ENCODE results near the gene EGFLAM. TPM values are rescaled to one million over a fixed set of nuclear protein-coding genes. Genes with fewer than 3 reads are reported as not detected.

EGFLAM gene
- total and polyA plus RNA-seq, 9 of the 15 experiments (the other 6 are each of a cell fraction or from before 2014, with no cell fraction given): 0.09 to 2.5 (median 1.0) TPM

- no peaks in the 10 kb centered on the region for H3K79me2 ChIP-seq (ENCODE audit: control insufficient read depth, insufficient read depth, low read length)
- ChIA-PET CTCF (ENCODE audit: low intra/inter-chr PET ratio) (no interaction called here), POLR2A (no interaction called here)
- no peak overlapping the region for H2AFZ ChIP-seq (ENCODE audit: low read depth, low read length)
- H3K9me1 ChIP-seq (ENCODE audit: control insufficient read depth, insufficient read depth, low read length): no peaks in the 10 kb centered on the region
- BruUV-seq (replicated peaks): no TSS peak
- H4K20me1 ChIP-seq (replicated peaks; ENCODE audit: control insufficient read depth, insufficient read depth, low read length): no peaks in the 10 kb centered on the region
- H3K27me3 ChIP-seq (ENCODE audit: control insufficient read depth in 2 of 2, insufficient read depth in 2 of 2, low read length in 2 of 2): peaks cover 11 to 15% of the 10 kb centered on the region in 2 experiments
- no peak overlapping the region for H3K4me3 ChIP-seq
- no peak overlapping the region for H3K27ac ChIP-seq (ENCODE audit: extremely low read depth, low read depth, low read length)
- H3K9ac ChIP-seq (ENCODE audit: insufficient read depth in 1 of 2, low read depth in 2 of 2, low read length in 2 of 2): no peak overlapping the region
- in situ Hi-C loops (cut with MboI): no loop called here
- H3K36me3 ChIP-seq (ENCODE audit: control insufficient read depth, insufficient read depth, low read length): no peaks in the 10 kb centered on the region
- DNase-seq (ENCODE audit: extremely low read depth in 1 of 4, low spot score in 3 of 4): no peak
- WGBS (ENCODE audit: insufficient coverage, low coverage, missing lambda C conversion rate): 1% methylated on average over 5 of the region's 5 CpGs
- no peaks in the 10 kb centered on the region for H3K4me1 ChIP-seq (replicated peaks in 1 of 2; ENCODE audit: control insufficient read depth in 2 of 2, insufficient read depth in 2 of 2, low read length in 2 of 2)
- TF ChIP-seq PHF8 (IDR thresholded peaks at IDR 0.05; ENCODE audit: borderline replicate concordance, low read length) (no peak), PTRF (tag; IDR thresholded peaks at IDR 0.05) (no peak), RFX1 (IDR thresholded peaks at IDR 0.05) (no peak), HOXB6 (CRISPR knock-in tag; IDR thresholded peaks at IDR 0.05; ENCODE audit: borderline replicate concordance) (no peak), TAF1 (IDR thresholded peaks at IDR 0.05; ENCODE audit: control insufficient read depth, extremely low read depth, insufficient read depth, low read length, severe bottlenecking) (no peak), IRF9 (tag; IDR thresholded peaks at IDR 0.05) (no peak), ZBED1 (IDR thresholded peaks at IDR 0.05) (no peak)
- FAIRE-seq: no peak
- no peaks in the 10 kb centered on the region for H3K9me3 ChIP-seq (replicated peaks; ENCODE audit: control insufficient read depth, insufficient read depth, low read depth, low read length)
- H3K4me2 ChIP-seq (ENCODE audit: insufficient read depth, low read length): no peak overlapping the region
- no peak for ATAC-seq
- intact Hi-C loops (cut with micrococcal nuclease): no loop called here
These were observed 145.0 kb downstream of the EGFLAM start for GRCh38 chr5:38403406-38403805.

All from K562 (cell line).